CD4-positive, alpha-beta T cell treated with Interleukin-15 for 4 hours (primary cell): ENCODE measurements around the gene CCL27.

Source experiments
- DNase-seq: peaks from one replicate; pipeline ENCODE4 v3.0.0-alpha.2; 2020; ENCODE audit warnings: low spot score

CCL27 gene

DNA sequence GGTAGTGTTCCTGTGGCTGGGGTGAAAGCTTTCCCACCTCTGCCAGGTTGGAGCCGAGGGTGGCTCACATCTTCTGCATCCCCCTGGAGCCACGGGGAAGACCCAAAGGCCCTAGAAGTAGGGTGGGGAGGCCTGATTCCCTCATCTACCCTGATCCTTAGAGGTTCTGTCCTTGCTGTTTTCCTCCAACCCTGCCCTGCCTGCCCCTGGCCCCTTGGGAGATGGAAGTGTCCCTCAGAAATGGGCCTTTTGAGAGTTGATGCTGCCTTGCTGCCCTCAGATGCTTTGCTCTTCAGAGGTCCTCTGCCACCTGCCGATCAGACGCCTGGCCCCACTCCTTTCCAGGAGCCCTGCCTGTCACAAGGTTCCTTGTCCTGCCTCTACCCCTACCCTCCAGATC, 22.4 kb upstream of the CCL27 start:
- DNase-seq: no peak

DNA sequence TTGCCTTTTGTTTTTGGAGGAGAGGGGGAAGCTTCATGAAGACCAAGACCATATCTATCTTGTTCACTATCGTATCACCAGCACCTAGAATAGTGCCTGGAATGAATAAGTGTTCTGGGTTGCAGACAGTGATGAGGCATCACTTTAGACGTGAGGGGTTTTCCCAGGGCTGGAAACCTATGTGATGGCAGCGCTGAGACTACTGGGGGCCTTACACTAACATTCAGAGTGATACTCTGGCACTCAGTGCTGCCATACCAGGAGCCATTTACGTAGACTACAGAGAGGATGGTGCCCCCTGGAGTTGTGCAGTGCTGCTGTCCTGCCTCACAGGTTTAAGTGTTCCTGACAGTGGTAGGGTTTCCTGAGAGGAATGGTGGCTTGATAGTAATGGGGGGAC, 21.7 kb upstream of the CCL27 start:
- DNase-seq: no peak

DNA sequence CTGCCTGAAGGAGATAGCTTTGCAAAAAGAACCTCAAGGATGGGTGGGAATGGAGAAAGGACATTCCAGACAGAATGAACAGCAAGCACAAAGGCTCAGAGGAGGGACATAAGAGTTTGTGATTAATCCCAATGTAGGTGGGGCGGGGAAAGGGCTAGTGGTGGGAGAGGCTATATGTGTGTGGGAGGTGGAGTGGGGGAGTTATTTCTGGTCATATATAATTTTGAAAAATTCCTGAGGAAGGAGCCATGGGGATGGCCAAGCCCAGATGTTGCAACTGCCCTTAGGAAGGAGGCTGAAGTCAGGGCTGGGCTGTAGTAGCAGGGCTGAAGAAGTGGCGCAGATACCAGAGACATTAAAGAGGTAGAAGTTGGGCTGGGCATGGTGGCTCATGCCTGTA, 13.4 kb upstream of the CCL27 start:
- DNase-seq: no peak

DNA sequence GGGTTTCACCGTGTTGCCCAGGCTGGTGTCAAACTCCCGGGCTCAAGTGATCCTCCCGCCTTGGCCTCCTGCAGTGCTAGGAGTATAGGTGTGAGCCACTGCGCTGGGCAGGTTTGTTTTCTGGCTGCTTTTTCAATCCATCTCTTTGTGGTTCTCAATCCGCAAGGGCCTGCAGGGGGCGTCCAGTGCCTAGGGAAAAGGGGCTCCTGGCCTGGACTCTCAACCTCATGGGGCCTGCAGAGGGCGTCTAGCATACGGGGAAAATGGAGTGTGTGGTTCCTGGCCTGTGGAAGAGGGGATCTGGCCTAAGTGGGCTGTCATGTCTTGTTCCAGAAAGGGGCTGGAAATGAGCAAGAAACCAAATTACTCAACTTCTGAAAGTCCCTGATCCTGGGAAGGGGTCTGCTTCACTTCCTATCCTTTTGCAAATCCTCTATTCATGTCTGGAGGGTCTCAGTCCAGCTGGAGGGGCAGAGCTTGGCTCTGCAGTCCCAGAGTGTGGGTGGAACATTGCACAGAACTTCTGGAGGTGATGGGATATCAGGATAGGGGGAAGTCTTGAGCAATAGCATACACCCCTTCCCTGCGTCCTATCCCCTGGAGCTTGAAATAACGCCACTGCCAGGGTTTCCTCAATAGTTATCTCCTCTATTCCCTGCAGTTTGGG, 12.7 kb upstream of the CCL27 start:
- peak; percentile 60 for DNase-seq

DNA sequence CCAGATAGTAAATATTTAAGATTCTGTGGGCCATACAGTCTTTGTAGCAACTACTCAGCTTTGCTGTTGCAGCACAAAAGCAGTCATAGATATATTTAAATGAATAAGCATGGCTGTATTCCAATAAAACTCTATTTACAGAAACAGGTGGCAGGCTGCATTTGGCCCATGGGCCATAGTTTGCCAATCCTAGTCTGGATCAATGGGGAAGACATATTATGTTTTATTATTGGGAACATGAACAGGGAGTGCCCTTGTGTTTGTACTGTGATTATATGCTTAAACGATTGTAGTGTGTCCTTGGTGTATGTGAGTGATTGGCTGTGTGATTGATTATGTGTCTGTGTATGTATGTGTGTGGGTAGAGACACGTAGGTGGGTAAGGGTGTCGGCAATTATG, 12.0 kb upstream of the CCL27 start:
- DNase-seq: no peak

DNA sequence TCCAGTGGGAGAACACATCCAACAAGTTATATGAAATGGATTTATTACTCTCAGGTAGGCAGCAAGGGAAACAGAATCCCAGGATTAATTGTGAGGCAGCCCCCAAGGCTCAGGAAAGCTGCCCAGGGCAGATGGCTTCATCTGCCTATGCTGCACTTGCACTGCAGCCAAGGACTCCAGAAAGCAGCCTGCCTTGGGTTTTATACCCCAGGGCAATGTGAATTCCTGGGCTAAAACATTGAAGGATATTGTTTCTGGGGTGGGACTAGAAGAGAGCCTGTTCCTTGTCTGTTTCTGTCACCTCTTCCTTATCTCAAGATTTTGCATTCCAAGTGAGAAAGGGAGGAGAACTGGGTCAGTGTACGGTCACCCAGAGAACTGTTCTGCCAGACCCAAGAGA, 8.8 kb upstream of the CCL27 start:
- DNase-seq: no peak

DNA sequence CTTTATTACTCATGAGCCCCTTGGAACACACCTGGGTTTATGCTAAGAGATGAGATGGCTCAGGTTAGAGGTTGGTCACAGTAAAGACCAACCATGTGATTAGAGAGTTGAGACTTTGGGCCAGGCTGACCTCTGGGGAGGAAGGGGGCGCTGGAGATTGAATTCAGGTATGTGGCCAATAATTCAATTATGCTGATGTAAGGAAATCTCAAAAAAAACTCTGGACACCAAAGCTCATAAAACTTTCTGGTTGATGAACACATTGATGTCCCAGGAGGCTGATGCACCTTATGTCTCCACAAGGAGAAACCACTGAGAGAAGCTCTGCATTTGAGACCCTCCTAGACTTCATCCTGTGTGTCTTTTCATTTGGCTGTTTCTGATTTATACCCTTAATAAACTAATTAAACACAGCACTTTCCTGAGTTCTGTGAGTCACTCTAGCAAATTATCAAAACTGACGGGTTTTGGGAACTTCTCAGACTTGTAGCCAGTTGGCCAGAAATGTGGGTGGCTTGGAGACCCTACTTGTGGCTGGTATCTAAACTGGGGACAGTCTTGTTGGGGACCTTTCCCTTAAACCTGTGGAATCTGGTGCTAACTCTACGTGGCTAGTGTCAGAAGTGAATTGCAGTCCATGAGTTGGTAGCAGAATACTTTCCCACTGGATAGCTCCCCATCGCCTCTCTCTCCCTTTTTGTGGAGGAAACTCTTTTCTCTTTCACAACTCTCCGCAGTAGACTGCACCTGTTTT, 7.5 kb upstream of the CCL27 start:
- DNase-seq: no peak

DNA sequence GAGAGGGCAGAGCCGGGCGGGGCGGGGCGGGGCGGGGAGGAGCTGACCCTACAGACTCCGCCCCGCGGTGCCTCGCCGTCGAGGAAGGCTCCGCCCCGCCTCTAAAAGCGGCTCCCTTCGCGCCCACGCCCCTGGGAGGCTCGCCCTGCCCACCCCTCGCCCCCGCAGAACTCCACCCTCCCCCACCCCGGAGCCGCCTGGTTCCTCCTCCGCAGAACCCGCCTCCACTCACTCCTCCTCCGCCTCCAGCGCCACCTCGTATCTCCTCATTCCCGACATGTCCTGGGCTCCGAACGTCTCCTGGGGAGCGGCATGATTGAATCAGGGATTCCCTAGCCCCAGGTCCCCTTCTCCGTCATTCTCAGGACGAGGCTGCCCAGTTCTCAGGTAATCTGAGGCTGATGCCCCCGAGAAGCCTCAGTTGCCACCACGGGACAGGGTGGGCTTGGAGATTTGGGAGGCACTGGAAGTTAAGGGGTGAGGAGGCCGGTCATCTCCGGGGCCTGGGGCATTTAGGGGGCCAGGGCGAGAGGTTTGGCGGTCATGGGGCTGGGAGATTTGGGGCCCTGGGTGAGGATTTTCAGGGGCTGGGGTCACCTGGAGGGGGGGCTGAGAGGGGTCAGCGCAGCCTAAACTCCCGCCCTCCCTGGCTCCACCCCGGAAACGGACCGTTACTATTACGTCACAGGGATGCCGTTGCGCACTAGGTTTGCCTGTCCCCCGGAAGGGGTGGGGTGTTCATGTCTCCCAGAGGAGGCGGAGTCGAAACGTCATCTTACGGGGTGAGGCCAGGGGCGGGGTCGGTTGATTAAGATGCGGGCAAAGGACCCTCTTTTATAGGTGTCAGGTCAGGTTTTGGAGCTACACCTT, 3.2 kb upstream of the CCL27 start:
- peak; percentile 91 for DNase-seq

DNA sequence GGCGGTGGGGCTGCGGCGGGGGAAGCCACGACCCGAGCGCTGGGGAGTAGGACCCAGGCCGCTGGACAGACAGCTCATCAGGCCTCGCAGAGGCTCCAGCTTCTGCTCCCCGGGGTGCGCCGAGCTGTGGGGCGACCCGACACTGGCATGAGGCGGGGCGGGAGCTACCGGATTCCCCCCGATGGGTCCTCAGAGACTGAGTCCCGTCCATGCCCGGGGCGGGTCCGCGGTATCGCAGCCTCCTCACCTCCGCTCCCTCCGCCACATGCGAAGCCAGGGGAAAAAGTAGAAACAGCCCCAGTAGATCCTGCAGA, 2.6 kb upstream of the CCL27 start:
- DNase-seq: no peak

DNA sequence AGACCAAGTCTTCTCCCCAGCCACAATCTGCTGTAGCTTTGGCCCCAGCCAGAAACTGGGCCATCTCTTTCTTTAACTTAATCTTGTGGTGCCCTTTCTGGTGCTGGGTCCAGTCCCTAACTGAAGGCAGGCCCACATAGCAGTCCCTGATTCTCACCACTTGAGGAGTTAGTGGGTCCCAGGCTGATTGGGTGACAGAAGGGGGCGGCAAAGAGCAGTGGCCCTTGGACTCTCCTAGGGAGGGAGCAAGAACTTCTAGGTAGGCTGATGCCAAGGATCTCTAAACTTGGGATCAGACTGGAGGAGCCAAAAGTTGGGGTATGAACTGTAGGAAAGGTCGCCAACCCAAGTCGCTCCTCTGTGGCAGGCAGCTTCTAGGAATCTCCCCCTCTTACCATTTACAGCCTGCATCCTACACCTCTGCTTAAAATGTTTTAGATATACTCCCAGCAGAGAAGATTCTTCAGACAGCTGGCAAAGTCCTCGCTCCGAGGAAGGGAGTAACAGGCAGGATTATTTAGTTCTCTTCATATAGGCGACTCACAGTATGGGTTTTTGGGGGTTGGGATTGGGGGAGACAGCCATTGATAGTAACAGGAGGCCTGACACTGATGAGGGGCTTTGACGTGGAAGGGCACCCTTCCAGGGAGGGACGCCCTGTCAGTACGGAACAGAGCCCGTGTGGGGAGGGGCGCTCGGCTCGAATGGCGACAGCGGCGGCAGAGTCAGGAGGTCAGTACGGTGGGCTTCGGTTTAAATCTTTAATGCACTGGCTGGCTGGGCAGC, 2.0 kb upstream of the CCL27 start:
- DNase-seq: peak; percentile 86

DNA sequence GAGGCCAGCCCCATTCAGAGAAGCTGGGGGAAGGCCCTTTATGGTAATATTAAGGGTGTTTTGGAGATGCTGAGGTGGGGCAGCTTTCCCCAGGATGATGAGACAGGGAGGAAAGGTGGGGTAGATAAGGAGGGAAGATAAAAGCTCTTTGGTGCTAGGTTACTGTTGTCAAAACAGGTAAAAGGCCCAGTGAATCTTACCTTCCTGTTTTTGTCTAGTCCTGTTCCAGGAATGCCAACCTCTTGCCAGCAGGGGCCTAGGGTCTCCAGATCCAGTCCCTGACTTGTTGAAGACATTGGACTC, 797 bp upstream of the CCL27 start:
- peak; percentile 87 for DNase-seq

DNA sequence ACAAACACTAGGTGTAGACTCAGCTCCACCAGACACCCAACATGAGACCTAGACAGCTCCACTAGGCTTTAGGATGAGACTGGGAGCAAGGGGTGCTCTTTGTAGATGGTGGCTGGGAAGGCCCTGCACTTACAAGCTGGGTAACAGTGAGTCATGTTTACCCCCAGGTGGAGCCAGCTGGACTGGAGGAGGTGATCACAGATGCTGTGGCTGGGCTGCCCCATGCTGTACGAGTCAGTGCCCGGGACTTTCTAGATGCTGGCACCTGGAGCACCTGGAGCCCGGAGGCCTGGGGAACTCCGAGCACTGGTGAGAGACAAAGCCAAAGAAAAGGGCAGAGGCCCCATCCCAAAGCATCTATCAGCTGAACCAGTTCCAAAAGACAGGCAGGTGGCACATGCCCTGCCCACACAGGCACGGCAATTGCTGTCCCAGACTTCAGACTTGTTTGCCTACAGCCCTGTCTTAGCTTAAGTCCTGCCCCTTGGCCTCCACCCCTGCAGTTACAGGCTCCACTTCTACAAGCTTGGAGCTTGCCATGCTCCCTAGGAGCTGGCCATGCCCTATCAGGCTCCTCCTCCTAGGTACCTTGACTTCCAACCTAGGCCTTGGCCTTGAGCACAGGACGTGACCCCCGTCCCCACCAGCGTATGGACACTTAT, 2.7 kb downstream of the CCL27 start:
- DNase-seq: peak; percentile 25

DNA sequence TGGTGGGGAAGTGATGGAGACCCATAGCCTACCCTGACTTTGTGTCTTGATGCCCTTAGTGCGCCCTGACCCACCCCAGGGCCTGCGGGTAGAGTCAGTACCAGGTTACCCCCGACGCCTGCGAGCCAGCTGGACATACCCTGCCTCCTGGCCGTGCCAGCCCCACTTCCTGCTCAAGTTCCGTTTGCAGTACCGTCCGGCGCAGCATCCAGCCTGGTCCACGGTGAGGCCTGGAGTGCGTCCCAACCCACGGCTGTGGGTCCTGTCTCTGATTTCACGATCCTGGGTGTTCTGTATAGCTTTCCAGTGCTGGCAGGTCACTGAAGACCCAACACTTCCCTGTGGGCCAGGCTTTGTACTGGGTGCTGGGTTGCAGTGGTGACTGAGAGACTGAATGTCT, 4.0 kb downstream of the CCL27 start:
- no peak for DNase-seq

DNA sequence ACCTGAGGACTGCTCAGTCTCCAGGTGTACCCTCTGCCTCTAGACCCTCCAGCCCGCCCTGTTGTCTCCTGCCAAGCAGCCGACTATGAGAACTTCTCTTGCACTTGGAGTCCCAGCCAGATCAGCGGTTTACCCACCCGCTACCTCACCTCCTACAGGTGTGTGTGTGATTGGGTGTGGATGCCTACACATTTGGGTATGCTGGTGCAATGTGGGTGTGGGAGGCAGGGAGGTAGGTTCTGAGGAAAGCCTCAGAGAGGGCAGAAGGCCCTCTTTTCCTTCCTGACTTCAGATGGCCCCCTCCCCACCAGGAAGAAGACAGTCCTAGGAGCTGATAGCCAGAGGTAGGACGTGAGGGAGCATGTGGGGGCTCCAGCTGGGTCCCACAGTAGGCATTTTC, 5.5 kb downstream of the CCL27 start:
- DNase-seq: no peak

DNA sequence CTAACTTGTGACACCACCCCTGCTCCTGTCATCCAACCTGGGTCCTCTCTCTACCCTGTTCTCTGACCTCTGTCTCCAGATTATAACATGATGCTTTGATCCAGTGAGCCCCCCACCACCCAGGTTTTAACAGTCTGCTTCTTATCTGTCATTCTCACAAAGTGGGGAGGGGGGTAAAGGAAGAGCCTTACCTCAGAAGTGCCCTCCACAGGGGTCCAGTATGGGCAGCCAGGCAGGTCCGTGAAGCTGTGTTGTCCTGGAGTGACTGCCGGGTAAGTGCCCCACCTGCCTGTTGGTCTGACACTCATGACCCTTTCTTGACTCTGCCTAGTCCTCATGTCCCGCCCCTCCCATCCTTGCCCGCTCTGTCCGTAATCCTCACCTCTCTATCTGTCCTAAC, 7.1 kb downstream of the CCL27 start:
- no peak for DNase-seq

DNA sequence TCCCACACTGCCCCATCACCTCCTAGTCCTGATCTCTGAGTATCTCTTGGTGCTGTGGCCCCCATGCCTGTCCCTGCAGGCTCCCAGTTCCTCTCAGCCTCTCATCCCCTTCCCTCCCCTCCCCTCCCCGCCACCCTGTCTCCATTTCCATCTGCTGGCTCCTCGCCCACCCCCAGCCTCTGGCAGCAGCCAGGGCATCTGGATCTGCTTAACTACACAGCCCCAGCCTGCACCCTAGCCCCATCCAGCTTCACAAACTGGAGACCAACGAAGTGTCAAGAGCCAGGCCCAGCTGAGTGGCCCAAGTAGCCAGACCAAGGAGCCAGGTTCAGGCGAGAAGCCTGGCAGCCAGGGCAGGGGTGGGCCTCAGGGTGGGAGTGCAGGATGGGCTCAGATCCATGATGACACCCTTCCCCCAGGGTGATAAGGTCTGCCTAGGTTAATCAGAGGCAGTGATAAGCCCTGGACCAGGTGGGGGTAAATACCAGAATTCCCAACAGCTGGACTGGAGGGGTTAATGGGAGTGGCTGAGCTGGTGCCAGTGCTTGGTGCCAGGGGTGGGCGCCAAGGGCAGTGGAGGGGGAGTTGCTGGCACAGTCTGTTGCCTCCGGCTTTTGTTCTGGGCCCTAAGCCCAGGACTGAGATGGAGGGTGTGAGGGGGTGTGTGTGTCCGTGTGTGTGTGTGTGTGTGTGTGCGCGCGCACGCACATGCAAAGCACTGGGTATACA, 8.0 kb downstream of the CCL27 start:
- DNase-seq: no peak

DNA sequence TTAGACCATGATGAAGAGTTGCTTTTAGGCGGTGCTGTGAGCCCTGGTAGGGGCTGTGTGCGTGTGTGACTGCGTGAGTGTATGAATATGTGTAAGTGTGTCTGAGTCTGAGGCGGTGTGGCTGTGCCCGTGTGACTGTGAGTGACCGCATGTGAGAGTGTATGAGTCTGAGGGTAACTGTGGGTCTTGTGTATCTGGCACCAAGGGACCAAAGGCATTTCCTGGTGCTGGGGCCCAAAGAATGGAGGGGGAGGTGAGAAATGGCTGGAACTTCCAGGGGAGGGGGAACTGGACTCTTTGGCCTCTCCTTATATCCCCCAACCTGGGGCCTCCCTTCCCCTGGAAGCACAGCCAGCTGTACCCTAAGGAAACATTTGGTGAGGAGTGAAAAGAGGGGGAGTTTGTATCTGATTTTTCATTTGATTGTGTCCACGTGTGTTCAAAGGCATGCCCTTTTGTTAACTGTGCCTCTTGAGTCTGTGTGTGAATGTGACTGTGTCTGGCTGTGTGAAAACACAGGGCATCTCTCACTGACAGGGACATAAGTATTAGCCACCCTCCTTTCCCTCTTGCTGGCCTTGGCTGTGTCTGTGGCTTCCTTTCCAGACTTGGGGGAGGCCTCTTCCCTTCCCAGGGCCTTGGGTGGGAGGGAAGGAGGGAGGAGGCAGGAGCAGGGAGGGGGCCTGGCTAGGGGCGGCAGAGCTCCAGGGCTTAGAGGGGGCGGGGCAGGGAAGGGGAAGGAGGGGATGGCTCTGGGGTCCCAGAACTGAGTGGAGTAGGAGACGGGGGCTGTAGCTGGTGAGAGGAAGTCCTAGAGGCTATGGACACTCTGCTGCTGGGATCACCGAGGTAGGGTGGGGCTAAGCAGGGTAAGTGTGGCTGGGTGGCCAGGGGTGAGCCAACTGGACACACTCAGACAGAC, 9.0 kb downstream of the CCL27 start:
- DNase-seq: no peak

DNA sequence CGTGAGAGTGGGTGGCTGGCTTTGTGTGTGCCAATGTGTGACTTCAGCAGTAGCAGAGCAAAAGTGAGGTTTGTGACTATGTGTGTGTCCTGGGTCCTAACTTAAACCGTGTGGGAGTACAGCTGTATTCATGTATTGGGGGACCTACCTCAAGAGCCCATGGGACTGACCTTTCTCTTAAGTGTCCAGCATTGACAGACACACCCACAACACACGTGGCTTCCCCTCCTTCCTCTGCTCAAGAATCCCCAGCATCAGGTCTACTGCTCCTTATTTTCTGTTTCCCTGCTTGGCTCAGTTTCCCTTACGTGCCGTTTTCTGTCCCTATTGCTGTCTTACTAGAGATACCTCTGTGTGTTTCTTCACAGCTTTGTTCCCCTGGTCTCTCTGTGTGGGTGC, 9.9 kb downstream of the CCL27 start:
- no peak for DNase-seq

DNA sequence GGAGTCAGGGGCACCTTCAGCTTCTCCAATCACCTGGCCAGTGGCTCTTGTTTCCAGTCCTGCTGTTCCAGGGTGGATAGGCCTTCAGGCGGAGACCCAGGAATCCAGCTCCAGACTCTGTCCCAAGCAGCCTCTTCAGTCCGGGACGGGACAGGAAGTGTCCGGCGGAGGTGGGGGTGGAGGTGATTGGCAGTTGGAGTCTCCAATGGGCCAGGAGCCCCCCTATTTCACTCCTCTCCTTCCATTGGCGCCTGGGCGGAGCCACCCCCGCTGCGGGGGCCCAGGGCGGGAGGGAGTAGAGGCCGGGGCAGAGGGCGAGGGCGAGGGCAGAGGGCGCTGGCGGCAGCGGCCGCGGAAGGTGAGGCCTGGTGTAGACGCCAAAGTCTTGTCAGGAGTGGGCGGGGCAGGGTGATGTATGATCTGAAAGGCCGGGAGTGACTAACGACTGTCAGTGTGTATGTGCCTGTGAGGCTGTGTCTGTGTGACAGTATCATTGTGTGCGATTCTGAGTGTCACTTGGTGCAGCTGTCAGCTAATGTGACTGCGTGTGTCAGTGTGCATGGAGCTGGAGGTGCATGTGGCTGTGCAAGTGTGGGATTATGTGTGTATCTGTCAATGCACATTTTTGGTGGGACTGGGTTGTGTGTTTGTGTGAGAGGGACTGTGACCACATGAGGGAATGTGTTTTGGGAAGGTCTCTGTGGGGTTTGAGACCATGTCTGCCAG, 10.4 kb downstream of the CCL27 start, which contains the start of gene IL11RA:
IL11RA (plus strand) TSS at position 310 of the 726 bp plus-strand sequence. CDS start 3,033 bp downstream, outside the sequence.
- peak; percentile 63 for DNase-seq
